ENCODE measurements around the gene PPCDC.
"Not testable (repeated sequence)": the region's sequence is repeated elsewhere in the genome, so short reads cannot be mapped to it uniquely, and the experiment has no call there.

The PPCDC gene

GRCh38 chr15:75089456-75090387, 66.3 kb downstream of the PPCDC start:
- peak overlapping the region; percentile 13; the same call in 1 of the 2 replicates for H2AFZ ChIP-seq (ENCODE audit: low read length)
- no peaks in the 10 kb centered on the region for H3K79me2 ChIP-seq (ENCODE audit: insufficient read depth, low read length)
- no peaks in the 10 kb centered on the region for H3K9me2 ChIP-seq (replicated peaks; ENCODE audit: low read depth, low read length)
- H3K4me2 ChIP-seq (ENCODE audit: low read depth, low read length, poor library complexity, severe bottlenecking) = no peak overlapping the region
- no peaks in the 10 kb centered on the region for H3F3A ChIP-seq (ENCODE audit: low read depth)
- H3K4me3 ChIP-seq (ENCODE audit: low read length, poor library complexity, severe bottlenecking) = no peak overlapping the region
- H3K27me3 ChIP-seq (ENCODE audit: insufficient read depth, low read length, poor library complexity, severe bottlenecking) = no peaks in the 10 kb centered on the region
- H3K36me3 ChIP-seq (ENCODE audit: insufficient read depth, low read length) = no peaks in the 10 kb centered on the region
- H3K9ac ChIP-seq (ENCODE audit: low read depth, low read length, poor library complexity, severe bottlenecking) = no peak overlapping the region
- peaks cover 6% of the 10 kb centered on the region for H3K4me1 ChIP-seq (ENCODE audit: insufficient read depth, low read length, poor library complexity, severe bottlenecking)
- H3K9me3 ChIP-seq (ENCODE audit: insufficient read depth, low read depth, low read length) = no peaks in the 10 kb centered on the region
- TF ChIP-seq EZH2phosphoT487 (IDR thresholded peaks at IDR 0.05; ENCODE audit: borderline replicate concordance) (no peak), CTCF (conservative IDR thresholded peaks at IDR 0.05; ENCODE audit: low read length) (no peak)
- H4K20me1 ChIP-seq (ENCODE audit: insufficient read depth, low read length, poor library complexity, severe bottlenecking) = no peaks in the 10 kb centered on the region

DNA sequence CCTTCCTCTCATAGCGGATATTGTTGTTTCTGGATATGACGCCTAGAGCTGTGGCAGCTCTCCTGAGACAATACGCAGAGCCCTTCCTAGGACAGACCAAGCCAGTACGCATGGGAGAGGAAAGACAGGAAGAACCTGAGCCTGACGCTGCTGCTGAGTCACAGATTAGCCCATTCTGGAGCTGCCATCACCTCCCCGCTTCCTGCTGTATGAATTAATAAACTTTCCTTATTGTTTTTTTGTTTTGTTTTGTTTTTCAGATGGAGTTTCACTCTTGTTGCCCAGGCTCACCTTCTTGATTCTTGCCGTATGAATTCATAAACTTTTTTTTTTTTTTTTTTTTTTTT, 67.0 kb downstream of the PPCDC start:
- Histone ChIP-seq H2AFZ (ENCODE audit: low read length) (peak overlapping the region; percentile 13; the same call in 1 of the 2 replicates), H3K79me2 (ENCODE audit: insufficient read depth, low read length) (no peaks in the 10 kb centered on the region), H3K4me2 (ENCODE audit: low read depth, low read length, poor library complexity, severe bottlenecking) (no peak overlapping the region), H3K36me3 (ENCODE audit: insufficient read depth, low read length) (no peaks in the 10 kb centered on the region), H3F3A (ENCODE audit: low read depth) (no peaks in the 10 kb centered on the region), H3K9me2 (replicated peaks; ENCODE audit: low read depth, low read length) (no peaks in the 10 kb centered on the region), H3K27me3 (ENCODE audit: insufficient read depth, low read length, poor library complexity, severe bottlenecking) (no peaks in the 10 kb centered on the region), H3K4me1 (ENCODE audit: insufficient read depth, low read length, poor library complexity, severe bottlenecking) (peaks cover 6% of the 10 kb centered on the region), H3K9ac (ENCODE audit: low read depth, low read length, poor library complexity, severe bottlenecking) (no peak overlapping the region), H4K20me1 (ENCODE audit: insufficient read depth, low read length, poor library complexity, severe bottlenecking) (no peaks in the 10 kb centered on the region), H3K4me3 (ENCODE audit: low read length, poor library complexity, severe bottlenecking) (no peak overlapping the region), H3K9me3 (ENCODE audit: insufficient read depth, low read depth, low read length) (no peaks in the 10 kb centered on the region)
- TF ChIP-seq CTCF (conservative IDR thresholded peaks at IDR 0.05; ENCODE audit: low read length) = no peak
- TF ChIP-seq EZH2phosphoT487 (IDR thresholded peaks at IDR 0.05; ENCODE audit: borderline replicate concordance) = no peak

DNA sequence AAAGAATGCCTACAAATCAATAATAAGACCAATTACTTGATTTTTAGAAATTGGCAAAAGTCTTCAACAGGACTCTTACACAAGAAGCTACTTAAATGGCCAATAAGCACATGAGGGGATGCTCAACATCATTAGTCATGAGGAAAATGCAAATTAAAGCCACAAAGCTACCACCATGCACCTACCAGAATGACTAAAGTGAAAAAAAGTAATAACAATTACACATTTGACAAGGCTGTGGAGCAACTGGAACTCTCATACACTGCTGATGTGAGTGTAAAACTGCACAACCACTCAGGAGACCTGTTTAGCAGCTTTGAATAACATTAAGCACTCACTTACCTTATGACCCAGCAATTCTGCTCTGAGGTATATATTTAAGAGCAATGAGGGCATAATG, 68.4 kb downstream of the PPCDC start:
- Histone ChIP-seq H3K9me2 (replicated peaks; ENCODE audit: low read depth, low read length) (no peaks in the 10 kb centered on the region), H3K4me1 (ENCODE audit: insufficient read depth, low read length, poor library complexity, severe bottlenecking) (peaks cover 6% of the 10 kb centered on the region), H3K9ac (ENCODE audit: low read depth, low read length, poor library complexity, severe bottlenecking) (no peak overlapping the region), H3K4me2 (ENCODE audit: low read depth, low read length, poor library complexity, severe bottlenecking) (no peak overlapping the region), H4K20me1 (ENCODE audit: insufficient read depth, low read length, poor library complexity, severe bottlenecking) (no peaks in the 10 kb centered on the region), H3K9me3 (ENCODE audit: insufficient read depth, low read depth, low read length) (no peaks in the 10 kb centered on the region), H3K4me3 (ENCODE audit: low read length, poor library complexity, severe bottlenecking) (no peak overlapping the region), H2AFZ (ENCODE audit: low read length) (no peak overlapping the region), H3K79me2 (ENCODE audit: insufficient read depth, low read length) (no peaks in the 10 kb centered on the region), H3K36me3 (ENCODE audit: insufficient read depth, low read length) (no peaks in the 10 kb centered on the region), H3K27me3 (ENCODE audit: insufficient read depth, low read length, poor library complexity, severe bottlenecking) (no peaks in the 10 kb centered on the region), H3F3A (ENCODE audit: low read depth) (no peaks in the 10 kb centered on the region; the same call in 1 of the 2 replicates)
- no peak for TF ChIP-seq CTCF (conservative IDR thresholded peaks at IDR 0.05; ENCODE audit: low read length)
- TF ChIP-seq EZH2phosphoT487 (IDR thresholded peaks at IDR 0.05; ENCODE audit: borderline replicate concordance) = no peak

GRCh38 chr15:75094961-75095478, 71.6 kb downstream of the PPCDC start:
- H3K4me3 ChIP-seq (ENCODE audit: low read length, poor library complexity, severe bottlenecking); H3K9ac ChIP-seq (ENCODE audit: low read depth, low read length, poor library complexity, severe bottlenecking); H3F3A ChIP-seq (ENCODE audit: low read depth); H3K9me2 ChIP-seq (replicated peaks; ENCODE audit: low read depth, low read length); H3K79me2 ChIP-seq (ENCODE audit: insufficient read depth, low read length); H2AFZ ChIP-seq (ENCODE audit: low read length); H3K27me3 ChIP-seq (ENCODE audit: insufficient read depth, low read length, poor library complexity, severe bottlenecking); H3K4me1 ChIP-seq (ENCODE audit: insufficient read depth, low read length, poor library complexity, severe bottlenecking); H3K36me3 ChIP-seq (ENCODE audit: insufficient read depth, low read length); H4K20me1 ChIP-seq (ENCODE audit: insufficient read depth, low read length, poor library complexity, severe bottlenecking); H3K4me2 ChIP-seq (ENCODE audit: low read depth, low read length, poor library complexity, severe bottlenecking); H3K9me3 ChIP-seq (ENCODE audit: insufficient read depth, low read depth, low read length): not testable (repeated sequence)
